ENCODE measurements around the gene LRRC70. TPM values are rescaled to one million over a fixed set of nuclear protein-coding genes. Genes with fewer than 3 reads are reported as not detected.

Gene LRRC70, protein sequence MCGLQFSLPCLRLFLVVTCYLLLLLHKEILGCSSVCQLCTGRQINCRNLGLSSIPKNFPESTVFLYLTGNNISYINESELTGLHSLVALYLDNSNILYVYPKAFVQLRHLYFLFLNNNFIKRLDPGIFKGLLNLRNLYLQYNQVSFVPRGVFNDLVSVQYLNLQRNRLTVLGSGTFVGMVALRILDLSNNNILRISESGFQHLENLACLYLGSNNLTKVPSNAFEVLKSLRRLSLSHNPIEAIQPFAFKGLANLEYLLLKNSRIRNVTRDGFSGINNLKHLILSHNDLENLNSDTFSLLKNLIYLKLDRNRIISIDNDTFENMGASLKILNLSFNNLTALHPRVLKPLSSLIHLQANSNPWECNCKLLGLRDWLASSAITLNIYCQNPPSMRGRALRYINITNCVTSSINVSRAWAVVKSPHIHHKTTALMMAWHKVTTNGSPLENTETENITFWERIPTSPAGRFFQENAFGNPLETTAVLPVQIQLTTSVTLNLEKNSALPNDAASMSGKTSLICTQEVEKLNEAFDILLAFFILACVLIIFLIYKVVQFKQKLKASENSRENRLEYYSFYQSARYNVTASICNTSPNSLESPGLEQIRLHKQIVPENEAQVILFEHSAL
- total RNA-seq = 10 to 100 TPM in 1 of 5 experiments, 1 to 10 TPM in 3, under 1 TPM in 1; 0.89 to 13.0 (median 2.1) TPM
- polyA plus RNA-seq = 1 to 10 TPM; 2.0 TPM
- total RNA-seq = 0.81 reads per million

DNA sequence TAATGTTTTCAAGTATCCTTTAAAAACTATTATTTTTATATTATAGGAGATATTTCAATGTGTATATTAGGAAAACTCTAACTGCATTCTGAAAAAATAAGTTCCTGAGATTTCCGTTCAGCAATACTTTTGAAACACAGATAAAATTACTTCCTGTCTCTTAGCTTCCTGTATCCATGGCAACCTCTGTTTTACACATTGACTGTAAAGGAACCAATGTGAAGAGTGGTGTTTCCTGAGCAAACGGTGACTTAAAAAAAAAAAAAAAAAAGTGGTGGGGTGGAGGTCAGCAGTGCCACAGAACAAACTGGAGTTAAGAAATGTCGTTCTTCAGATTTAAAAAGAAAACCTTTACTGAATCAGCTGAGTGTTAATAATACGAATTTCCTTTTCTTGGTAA is at the start of gene LRRC70:
LRRC70 (plus strand) TSS at position 280 of the 400 bp plus-strand sequence. CDS start 620 bp downstream, outside the sequence.
- Mint-ChIP-seq H3K36me3 (peaks cover 0 to 16% (median 10%) of the 10 kb centered on the region in 5 donors), H3K4me3 (peak within 1 kb of the TSS; percentile 46 to 91 (median 78)), H3K27me3 (no peaks in the 10 kb centered on the region), H3K4me1 (peaks cover 17 to 71% (median 41%) of the 10 kb centered on the region in 7 donors), H3K9me3 (peaks cover 0 to 6% (median 0%) of the 10 kb centered on the region in 11 donors), H3K27ac (peak within 1 kb of the TSS; percentile 72 to 97 (median 85))
- ChIA-PET CTCF (interaction anchor here (0.6 to 0.8 kb wide), 2 partner anchors 169 to 1634 kb away, joined by 3 to 4 read pairs; partner anchors contain the start of genes ERCC8 and NDUFAF2), POLR2A (interaction anchor here (1.2 kb wide), 1 partner anchor 175 kb away, joined by 3 read pairs; the partner anchor contains the start of gene DIMT1)
- H3K27me3 ChIP-seq (ENCODE audit: control insufficient read depth in 2 of 2, insufficient read depth in 2 of 2, low read length in 2 of 2) = no peaks in the 10 kb centered on the region
- H3K9me3 ChIP-seq (ENCODE audit: control insufficient read depth in 2 of 3, low read length in 3 of 3) = no peaks in the 10 kb centered on the region
- H3K4me3 ChIP-seq (ENCODE audit: low read length) = no peak within 1 kb of the TSS
- DNase-seq (peak in 7 of 9 donors; percentile 66 to 88 (median 83)), ATAC-seq (peak; percentile 95)
- peaks cover 6 to 11% of the 10 kb centered on the region in 2 donors for H3K4me1 ChIP-seq (ENCODE audit: control insufficient read depth in 2 of 2, insufficient read depth in 2 of 2, low read length in 2 of 2)
- intact Hi-C loops (cut with micrococcal nuclease) = loop anchor here (1.0 to 10.0 kb wide), 2 partner anchors 175 to 274 kb away; partner anchors contain the start of genes DIMT1 (in 1 of the 2) and KIF2A (in 1 of the 2)
- H3K27ac ChIP-seq (ENCODE audit: low read depth, low read length) = peak within 1 kb of the TSS; percentile 64
- H3K36me3 ChIP-seq (ENCODE audit: control insufficient read depth in 2 of 3, insufficient read depth in 3 of 3, low read length in 3 of 3) = no peaks in the 10 kb centered on the region

DNA sequence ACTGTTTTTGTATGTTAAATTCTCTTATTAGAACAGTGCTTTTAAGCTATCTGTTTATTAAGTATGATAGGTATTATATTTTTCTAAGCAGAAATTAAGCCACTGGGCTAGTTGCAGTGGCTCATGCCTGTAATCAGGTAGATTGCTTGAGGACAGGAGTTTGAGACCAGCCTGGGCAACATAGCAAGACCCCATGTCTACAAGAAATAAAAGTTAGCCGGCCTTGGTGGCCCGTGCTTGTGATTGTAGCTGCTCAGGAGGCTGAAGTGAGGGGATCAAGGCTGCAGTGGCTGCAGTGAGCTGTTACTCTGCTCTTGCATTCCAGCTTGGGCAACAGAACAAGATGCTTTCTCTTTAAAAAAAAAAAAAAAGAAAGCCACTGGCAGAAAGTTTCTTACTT is 45.0 kb upstream of the LRRC70 start:
- Histone ChIP-seq H3K27me3 (ENCODE audit: control insufficient read depth in 2 of 2, insufficient read depth in 2 of 2, low read length in 2 of 2) (no peaks in the 10 kb centered on the region), H3K36me3 (ENCODE audit: control insufficient read depth in 2 of 3, insufficient read depth in 3 of 3, low read length in 3 of 3) (peaks cover 0 to 11% (median 2%) of the 10 kb centered on the region in 3 experiments), H3K27ac (ENCODE audit: low read depth, low read length) (no peak overlapping the region), H3K9me3 (ENCODE audit: control insufficient read depth in 2 of 3, low read length in 3 of 3) (no peaks in the 10 kb centered on the region), H3K4me3 (ENCODE audit: low read length) (no peak overlapping the region), H3K4me1 (ENCODE audit: control insufficient read depth in 2 of 2, insufficient read depth in 2 of 2, low read length in 2 of 2) (no peaks in the 10 kb centered on the region)
- no peaks in the 10 kb centered on the region for H3K27me3 Mint-ChIP-seq
- ChIA-PET CTCF (no interaction called here), POLR2A (no interaction called here)
- peaks cover 0 to 2% (median 0%) of the 10 kb centered on the region in 11 donors for H3K9me3 Mint-ChIP-seq
- peaks cover 0 to 4% (median 0%) of the 10 kb centered on the region in 7 donors for H3K4me1 Mint-ChIP-seq
- intact Hi-C loops (cut with micrococcal nuclease) = no loop called here
- H3K4me3 Mint-ChIP-seq = no peak overlapping the region
- ATAC-seq = no peak
- peaks cover 8 to 33% (median 28%) of the 10 kb centered on the region in 5 donors for H3K36me3 Mint-ChIP-seq
- no peak overlapping the region for H3K27ac Mint-ChIP-seq
- no peak for DNase-seq

DNA sequence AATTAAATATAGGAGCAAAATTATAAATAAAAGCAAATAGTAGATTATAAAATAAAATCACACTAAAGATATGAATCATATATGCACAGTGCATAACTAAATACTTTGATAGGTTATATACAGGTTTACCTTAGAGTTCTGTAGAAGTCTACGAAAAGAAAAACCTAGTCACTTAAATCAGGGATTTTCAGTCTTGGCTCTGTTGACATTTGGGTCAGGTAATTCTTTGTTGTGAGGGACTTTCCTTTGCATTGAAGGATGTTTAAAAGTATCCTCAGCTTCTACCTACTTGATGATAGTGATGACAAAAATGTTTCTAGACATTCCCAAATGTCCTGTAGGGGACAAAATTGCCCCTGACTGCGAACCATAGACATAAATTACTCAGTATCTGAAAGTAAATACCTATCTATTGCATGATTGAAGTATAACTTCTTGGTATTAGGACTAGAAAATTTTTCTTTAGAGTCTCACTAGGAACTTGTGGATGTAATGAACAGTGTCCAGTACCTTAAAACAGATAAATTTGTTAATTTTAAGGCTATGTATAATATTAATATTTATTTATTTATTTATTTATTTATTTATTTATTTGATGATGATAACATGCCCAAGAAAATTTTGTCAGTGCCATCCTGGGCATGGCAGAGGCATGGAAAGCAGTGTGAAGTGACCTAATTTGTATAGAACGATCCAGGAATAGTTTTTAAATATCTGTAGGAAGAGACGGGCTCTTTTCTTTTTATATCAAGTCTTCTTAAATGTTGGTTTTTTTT is 44.0 kb upstream of the LRRC70 start:
- peaks cover 10 to 41% (median 31%) of the 10 kb centered on the region in 5 donors for H3K36me3 Mint-ChIP-seq
- H3K4me3 Mint-ChIP-seq = no peak overlapping the region

DNA sequence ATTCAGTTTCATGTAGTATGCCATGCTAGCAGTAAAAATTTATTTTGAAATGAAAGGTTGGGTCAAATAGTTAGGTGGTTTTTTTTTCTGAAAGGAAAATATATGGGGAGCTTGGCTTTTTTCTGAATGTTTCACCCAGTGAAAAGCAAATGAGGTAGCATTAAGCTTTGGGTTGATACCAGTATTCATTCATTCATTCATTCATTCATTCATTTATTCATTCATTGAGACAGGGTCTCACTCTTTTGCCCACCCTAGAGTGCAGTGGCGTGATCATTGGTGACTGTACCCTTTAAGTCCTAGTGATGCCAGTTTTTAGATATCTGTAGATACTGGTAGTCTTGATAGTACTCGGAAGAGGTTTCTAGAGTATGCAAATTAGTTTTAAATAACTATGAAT is 42.4 kb upstream of the LRRC70 start:
- ATAC-seq (no peak), DNase-seq (no peak)
- no peaks in the 10 kb centered on the region for H3K9me3 ChIP-seq (ENCODE audit: control insufficient read depth in 2 of 3, low read length in 3 of 3)
- no peak overlapping the region for H3K27ac Mint-ChIP-seq
- H3K27me3 Mint-ChIP-seq = no peaks in the 10 kb centered on the region
- H3K4me3 ChIP-seq (ENCODE audit: low read length) = no peak overlapping the region
- H3K36me3 Mint-ChIP-seq = peaks cover 13 to 40% (median 23%) of the 10 kb centered on the region in 5 donors
- no peaks in the 10 kb centered on the region for H3K4me1 ChIP-seq (ENCODE audit: control insufficient read depth in 2 of 2, insufficient read depth in 2 of 2, low read length in 2 of 2)
- H3K4me3 Mint-ChIP-seq = no peak overlapping the region
- peaks cover 0 to 7% (median 0%) of the 10 kb centered on the region in 7 donors for H3K4me1 Mint-ChIP-seq
- H3K27ac ChIP-seq (ENCODE audit: low read depth, low read length) = no peak overlapping the region
- H3K36me3 ChIP-seq (ENCODE audit: control insufficient read depth in 2 of 3, insufficient read depth in 3 of 3, low read length in 3 of 3) = peaks cover 0 to 6% (median 3%) of the 10 kb centered on the region in 3 experiments
- CTCF ChIA-PET = no interaction called here
- H3K27me3 ChIP-seq (ENCODE audit: control insufficient read depth in 2 of 2, insufficient read depth in 2 of 2, low read length in 2 of 2) = no peaks in the 10 kb centered on the region
- POLR2A ChIA-PET = no interaction called here
- intact Hi-C loops (cut with micrococcal nuclease) = no loop called here
- peaks cover 0 to 4% (median 0%) of the 10 kb centered on the region in 11 donors for H3K9me3 Mint-ChIP-seq

More for the DNA sequence above, 44.0 kb upstream of the LRRC70 start:
- Histone ChIP-seq H3K4me1 (ENCODE audit: control insufficient read depth in 2 of 2, insufficient read depth in 2 of 2, low read length in 2 of 2) (no peaks in the 10 kb centered on the region), H3K27me3 (ENCODE audit: control insufficient read depth in 2 of 2, insufficient read depth in 2 of 2, low read length in 2 of 2) (no peaks in the 10 kb centered on the region), H3K27ac (ENCODE audit: low read depth, low read length) (no peak overlapping the region), H3K4me3 (ENCODE audit: low read length) (no peak overlapping the region), H3K9me3 (ENCODE audit: control insufficient read depth in 2 of 3, low read length in 3 of 3) (no peaks in the 10 kb centered on the region), H3K36me3 (ENCODE audit: control insufficient read depth in 2 of 3, insufficient read depth in 3 of 3, low read length in 3 of 3) (peaks cover 0 to 11% (median 6%) of the 10 kb centered on the region in 3 experiments)
- ChIA-PET POLR2A (no interaction called here), CTCF (no interaction called here)
- intact Hi-C loops (cut with micrococcal nuclease) = no loop called here
- Mint-ChIP-seq H3K9me3 (peaks cover 0 to 4% (median 0%) of the 10 kb centered on the region in 11 donors), H3K27me3 (no peaks in the 10 kb centered on the region), H3K4me1 (peaks cover 0 to 7% (median 0%) of the 10 kb centered on the region in 7 donors), H3K27ac (no peak overlapping the region)
- ATAC-seq (no peak), DNase-seq (no peak)

DNA sequence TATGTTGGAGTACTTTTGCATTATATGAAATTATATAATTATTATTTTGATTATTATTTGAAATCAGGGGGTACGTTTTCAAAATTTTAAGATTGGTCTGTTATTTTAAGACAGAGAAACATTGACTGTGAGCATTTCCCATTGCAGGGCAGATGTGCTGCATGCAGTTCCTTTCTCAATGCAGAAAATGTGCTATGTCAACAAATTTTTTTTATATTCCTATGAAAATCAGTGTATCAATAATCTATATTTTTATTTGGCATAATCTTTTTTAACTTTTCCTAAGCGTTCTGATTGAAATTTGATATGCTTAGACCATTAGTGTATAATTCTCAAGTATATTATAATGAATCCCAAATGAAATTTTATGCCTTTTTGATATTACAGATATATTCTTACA is 41.8 kb upstream of the LRRC70 start:
- peaks cover 0 to 7% (median 0%) of the 10 kb centered on the region in 7 donors for H3K4me1 Mint-ChIP-seq
- CTCF ChIA-PET = no interaction called here
- H3K4me3 ChIP-seq (ENCODE audit: low read length) = no peak overlapping the region
- no peaks in the 10 kb centered on the region for H3K4me1 ChIP-seq (ENCODE audit: control insufficient read depth in 2 of 2, insufficient read depth in 2 of 2, low read length in 2 of 2)
- DNase-seq = no peak
- H3K27ac ChIP-seq (ENCODE audit: low read depth, low read length) = no peak overlapping the region
- H3K27ac Mint-ChIP-seq = no peak overlapping the region
- POLR2A ChIA-PET = no interaction called here
- H3K27me3 Mint-ChIP-seq = no peaks in the 10 kb centered on the region
- peaks cover 0 to 6% (median 3%) of the 10 kb centered on the region in 3 experiments for H3K36me3 ChIP-seq (ENCODE audit: control insufficient read depth in 2 of 3, insufficient read depth in 3 of 3, low read length in 3 of 3)
- H3K4me3 Mint-ChIP-seq = no peak overlapping the region
- H3K9me3 Mint-ChIP-seq = peaks cover 0 to 4% (median 0%) of the 10 kb centered on the region in 11 donors
- no peaks in the 10 kb centered on the region for H3K9me3 ChIP-seq (ENCODE audit: control insufficient read depth in 2 of 3, low read length in 3 of 3)
- H3K27me3 ChIP-seq (ENCODE audit: control insufficient read depth in 2 of 2, insufficient read depth in 2 of 2, low read length in 2 of 2) = no peaks in the 10 kb centered on the region
- ATAC-seq = no peak
- H3K36me3 Mint-ChIP-seq = peaks cover 12 to 35% (median 19%) of the 10 kb centered on the region in 5 donors
- intact Hi-C loops (cut with micrococcal nuclease) = no loop called here
